Measurements from ENCODE around the gene FAT1. TPM values are rescaled to one million over a fixed set of nuclear protein-coding genes. Genes with fewer than 3 reads are reported as not detected.

FAT1 gene
- polyA plus RNA-seq, 1 experiment, result 422 TPM

GRCh38 chr4:186739802-186740434, 16.3 kb upstream of the FAT1 start:
- no peak for DNase-seq (ENCODE audit: low read depth, low spot score)
- TF ChIP-seq, protein P1, sequence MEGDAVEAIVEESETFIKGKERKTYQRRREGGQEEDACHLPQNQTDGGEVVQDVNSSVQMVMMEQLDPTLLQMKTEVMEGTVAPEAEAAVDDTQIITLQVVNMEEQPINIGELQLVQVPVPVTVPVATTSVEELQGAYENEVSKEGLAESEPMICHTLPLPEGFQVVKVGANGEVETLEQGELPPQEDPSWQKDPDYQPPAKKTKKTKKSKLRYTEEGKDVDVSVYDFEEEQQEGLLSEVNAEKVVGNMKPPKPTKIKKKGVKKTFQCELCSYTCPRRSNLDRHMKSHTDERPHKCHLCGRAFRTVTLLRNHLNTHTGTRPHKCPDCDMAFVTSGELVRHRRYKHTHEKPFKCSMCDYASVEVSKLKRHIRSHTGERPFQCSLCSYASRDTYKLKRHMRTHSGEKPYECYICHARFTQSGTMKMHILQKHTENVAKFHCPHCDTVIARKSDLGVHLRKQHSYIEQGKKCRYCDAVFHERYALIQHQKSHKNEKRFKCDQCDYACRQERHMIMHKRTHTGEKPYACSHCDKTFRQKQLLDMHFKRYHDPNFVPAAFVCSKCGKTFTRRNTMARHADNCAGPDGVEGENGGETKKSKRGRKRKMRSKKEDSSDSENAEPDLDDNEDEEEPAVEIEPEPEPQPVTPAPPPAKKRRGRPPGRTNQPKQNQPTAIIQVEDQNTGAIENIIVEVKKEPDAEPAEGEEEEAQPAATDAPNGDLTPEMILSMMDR (IDR thresholded peaks at IDR 0.05; ENCODE audit: low read depth, low read length), result no peak
- H3K27me3 ChIP-seq (ENCODE audit: control insufficient read depth, insufficient read depth, low read length), result no peaks in the 10 kb centered on the region
- H3K9me3 ChIP-seq (ENCODE audit: control insufficient read depth, insufficient read depth, low read length), result no peaks in the 10 kb centered on the region
- ChIA-PET POLR2A (no interaction called here), CTCF (no interaction called here)
- H3K27ac ChIP-seq (ENCODE audit: low read depth, low read length), result no peak overlapping the region
- H3K4me3 ChIP-seq (ENCODE audit: low read depth, low read length), result no peak overlapping the region

- ChIA-PET POLR2A (no interaction called here), CTCF (no interaction called here)
- no peak overlapping the region for H3K4me3 ChIP-seq (ENCODE audit: low read depth, low read length)
- H3K27me3 ChIP-seq (ENCODE audit: control insufficient read depth, insufficient read depth, low read length), result no peaks in the 10 kb centered on the region
- TF ChIP-seq, protein P1 (IDR thresholded peaks at IDR 0.05; ENCODE audit: low read depth, low read length), result no peak
- no peak for DNase-seq (ENCODE audit: low read depth, low spot score)
- no peaks in the 10 kb centered on the region for H3K9me3 ChIP-seq (ENCODE audit: control insufficient read depth, insufficient read depth, low read length)
- H3K27ac ChIP-seq (ENCODE audit: low read depth, low read length), result no peak overlapping the region
Observed at GRCh38 chr4:186739317-186739716, 15.7 kb upstream of the FAT1 start.

- Histone ChIP-seq H3K27ac (ENCODE audit: low read depth, low read length) (no peak overlapping the region), H3K4me3 (ENCODE audit: low read depth, low read length) (no peak overlapping the region), H3K27me3 (ENCODE audit: control insufficient read depth, insufficient read depth, low read length) (no peaks in the 10 kb centered on the region), H3K9me3 (ENCODE audit: control insufficient read depth, insufficient read depth, low read length) (no peaks in the 10 kb centered on the region)
- ChIA-PET POLR2A (no interaction called here), CTCF (interaction anchor here (1.1 kb wide), 1 partner anchor 18 kb away, joined by 3 read pairs; no protein-coding TSS in a partner anchor)
- TF ChIP-seq, protein P1 (IDR thresholded peaks at IDR 0.05; ENCODE audit: low read depth, low read length), result no peak
- no peak for DNase-seq (ENCODE audit: low read depth, low spot score)
Observed at GRCh38 chr4:186738421-186738820, 14.8 kb upstream of the FAT1 start.

- POLR2A ChIA-PET, result no interaction called here
- Histone ChIP-seq H3K9me3 (ENCODE audit: control insufficient read depth, insufficient read depth, low read length) (no peaks in the 10 kb centered on the region), H3K27ac (ENCODE audit: low read depth, low read length) (no peak overlapping the region), H3K4me3 (ENCODE audit: low read depth, low read length) (no peak overlapping the region), H3K27me3 (ENCODE audit: control insufficient read depth, insufficient read depth, low read length) (no peaks in the 10 kb centered on the region)
- CTCF ChIA-PET, result no interaction called here
- no peak for DNase-seq (ENCODE audit: low read depth, low spot score)
- TF ChIP-seq, protein P1 (IDR thresholded peaks at IDR 0.05; ENCODE audit: low read depth, low read length), result no peak
Observed at GRCh38 chr4:186737427-186737826, 13.8 kb upstream of the FAT1 start.

DNA sequence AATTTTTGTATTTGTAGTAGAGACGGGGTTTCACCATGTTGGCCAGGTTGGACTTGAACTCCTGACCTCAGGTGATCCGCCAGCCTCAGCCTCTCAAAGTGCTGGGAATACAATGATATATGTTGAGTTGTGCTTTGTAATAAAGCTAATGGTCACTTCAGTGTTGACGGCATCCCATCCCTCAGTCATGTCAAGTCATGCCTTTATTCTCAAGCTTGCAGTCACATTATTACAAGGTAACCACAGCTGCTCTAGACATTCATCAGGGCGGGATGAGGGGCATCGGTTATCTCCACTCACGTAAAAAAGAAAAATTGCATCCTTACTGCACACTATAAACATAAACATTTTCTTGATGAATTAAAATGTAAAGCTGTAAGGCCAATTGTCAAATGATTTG, 12.8 kb upstream of the FAT1 start:
- no peak overlapping the region for H3K4me3 ChIP-seq (ENCODE audit: low read depth, low read length)
- TF ChIP-seq, protein P1 (IDR thresholded peaks at IDR 0.05; ENCODE audit: low read depth, low read length), result no peak
- DNase-seq (ENCODE audit: low read depth, low spot score), result no peak
- no peaks in the 10 kb centered on the region for H3K9me3 ChIP-seq (ENCODE audit: control insufficient read depth, insufficient read depth, low read length)
- no peaks in the 10 kb centered on the region for H3K27me3 ChIP-seq (ENCODE audit: control insufficient read depth, insufficient read depth, low read length)
- ChIA-PET CTCF (no interaction called here), POLR2A (no interaction called here)
- H3K27ac ChIP-seq (ENCODE audit: low read depth, low read length), result no peak overlapping the region
